Spleen (tissue), 7 donors: ENCODE measurements around the gene DCUN1D3.

ENCODE experiments used
- POLR2A ChIP-seq, 3 donors: fragments of 450-650 bp; IDR thresholded peaks; one replicate each; pipeline ENCODE4 v1.5.1; 2017; ENCODE audit warnings: antibody characterized with exemption in 3 of 3, mild to moderate bottlenecking in 1 of 3
- POLR2AphosphoS5 ChIP-seq, 3 donors: sonication (generic); formaldehyde crosslinking; IDR thresholded peaks; one replicate each; pipeline ENCODE4 v1.5.1; 2017; ENCODE audit warnings: antibody characterized with exemption in 3 of 3
- TF ChIP-seq, protein P1 (sequence below), 11 experiments: fragments of 200-600 bp in 7 of 11; fragments of 450-650 bp in 4 of 11; sonication (generic) in 4 of 11; IDR thresholded peaks in 8 of 11; conservative IDR thresholded peaks in 3 of 11; 1 replicate in 7 of 11; 2 replicates in 4 of 11; pipeline versions ENCODE4 v1.4.0 to v1.8.0; 2016 to 2021; ENCODE audit warnings: antibody characterized with exemption in 11 of 11, inconsistent platforms in 4 of 11, mild to moderate bottlenecking in 1 of 11
- donor health status: DM: no; HTN: no; CAD: no; lungs with moderate emphysema.
- donor health status: DM: no; HTN: no; CAD: no.
- donor health status: DM: no; HTN: no; CAD: no.

DNA sequence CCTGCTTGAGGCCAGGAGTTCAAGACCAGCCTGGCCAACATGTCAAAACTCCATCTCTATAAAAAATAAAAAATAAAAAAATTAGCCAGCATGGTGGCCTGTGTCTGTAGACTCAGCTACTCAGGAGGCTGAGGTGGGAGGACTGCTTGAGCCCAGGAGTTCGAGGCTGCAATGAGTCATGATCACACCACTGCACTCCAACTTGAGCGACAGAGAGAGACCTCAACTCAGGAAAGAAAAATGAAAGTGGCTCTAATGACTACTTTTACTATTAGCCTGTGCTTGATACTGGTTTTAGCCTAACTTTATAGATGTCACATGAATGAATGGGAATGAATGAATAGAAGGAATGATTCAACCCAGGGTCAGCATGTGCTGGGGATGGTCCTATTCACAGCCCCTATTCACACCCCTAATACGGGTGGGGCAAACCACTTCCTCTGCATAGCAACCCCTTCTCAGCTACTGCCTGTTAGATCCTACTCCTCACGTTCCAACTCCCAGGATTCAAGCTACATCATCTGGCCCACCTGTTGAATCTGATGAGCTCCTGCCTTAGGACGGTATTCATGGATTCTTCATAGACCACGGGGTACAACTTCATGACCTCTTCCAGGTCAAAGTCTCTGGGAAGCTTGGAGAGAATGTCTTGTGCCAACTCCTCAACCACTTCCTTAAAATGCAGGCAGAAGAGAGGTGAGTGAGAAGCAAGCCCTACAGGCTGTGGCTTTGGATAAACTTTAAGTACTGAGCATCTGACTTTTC is 40.9 kb upstream of the DCUN1D3 start:
- no peak for TF ChIP-seq POLR2AphosphoS5 (IDR thresholded peaks at IDR 0.05)
- TF ChIP-seq, protein P1, sequence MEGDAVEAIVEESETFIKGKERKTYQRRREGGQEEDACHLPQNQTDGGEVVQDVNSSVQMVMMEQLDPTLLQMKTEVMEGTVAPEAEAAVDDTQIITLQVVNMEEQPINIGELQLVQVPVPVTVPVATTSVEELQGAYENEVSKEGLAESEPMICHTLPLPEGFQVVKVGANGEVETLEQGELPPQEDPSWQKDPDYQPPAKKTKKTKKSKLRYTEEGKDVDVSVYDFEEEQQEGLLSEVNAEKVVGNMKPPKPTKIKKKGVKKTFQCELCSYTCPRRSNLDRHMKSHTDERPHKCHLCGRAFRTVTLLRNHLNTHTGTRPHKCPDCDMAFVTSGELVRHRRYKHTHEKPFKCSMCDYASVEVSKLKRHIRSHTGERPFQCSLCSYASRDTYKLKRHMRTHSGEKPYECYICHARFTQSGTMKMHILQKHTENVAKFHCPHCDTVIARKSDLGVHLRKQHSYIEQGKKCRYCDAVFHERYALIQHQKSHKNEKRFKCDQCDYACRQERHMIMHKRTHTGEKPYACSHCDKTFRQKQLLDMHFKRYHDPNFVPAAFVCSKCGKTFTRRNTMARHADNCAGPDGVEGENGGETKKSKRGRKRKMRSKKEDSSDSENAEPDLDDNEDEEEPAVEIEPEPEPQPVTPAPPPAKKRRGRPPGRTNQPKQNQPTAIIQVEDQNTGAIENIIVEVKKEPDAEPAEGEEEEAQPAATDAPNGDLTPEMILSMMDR (IDR thresholded peaks at IDR 0.05 in 8 of 11, conservative IDR thresholded peaks at IDR 0.05 in 3 of 11) = no peak
- TF ChIP-seq POLR2A (IDR thresholded peaks at IDR 0.05) = no peak
